ENCODE measurements around the gene COL9A2.

Gene COL9A2

GRCh38 chr1:40257688-40258444, 59.2 kb downstream of the COL9A2 start, which contains the start of gene ZMPSTE24:
Gene ZMPSTE24, plus strand, starts transcription at chr1:40258236. Its CDS starts 36 bp downstream, at chr1:40258272.
- peak; percentile 95 for DNase-seq (ENCODE audit: low read depth)

GRCh38 chr1:40257313-40257687, 59.8 kb downstream of the COL9A2 start:
- peak; percentile 15 for DNase-seq (ENCODE audit: low read depth)

- no peak for DNase-seq (ENCODE audit: low read depth)
Observed at GRCh38 chr1:40256401-40257084, 60.5 kb downstream of the COL9A2 start.

- no peak for DNase-seq (ENCODE audit: low read depth)
Observed at GRCh38 chr1:40255231-40255630, 61.9 kb downstream of the COL9A2 start.

GRCh38 chr1:40252601-40253000, 64.5 kb downstream of the COL9A2 start:
- no peak for DNase-seq (ENCODE audit: low read depth)

GRCh38 chr1:40251456-40251855, 65.6 kb downstream of the COL9A2 start:
- DNase-seq (ENCODE audit: low read depth): no peak
